ENCODE results near the gene PTPRM.

PTPRM gene

GRCh38 chr18:7600036-7600435 lies 32.9 kb downstream of the PTPRM start:
- DNase-seq (ENCODE audit: low read depth), result no peak

GRCh38 chr18:7600528-7601245 lies 33.6 kb downstream of the PTPRM start:
- no peak for DNase-seq (ENCODE audit: low read depth)

- DNase-seq (ENCODE audit: low read depth), result no peak
These were observed 34.1 kb downstream of the PTPRM start for GRCh38 chr18:7601246-7601615.

GRCh38 chr18:7601936-7602335 lies 34.8 kb downstream of the PTPRM start:
- no peak for DNase-seq (ENCODE audit: low read depth)

- no peak for DNase-seq (ENCODE audit: low read depth)
These were observed 36.3 kb downstream of the PTPRM start for GRCh38 chr18:7603259-7604000.

- no peak for DNase-seq (ENCODE audit: low read depth)
These were observed 37.2 kb downstream of the PTPRM start for GRCh38 chr18:7604361-7604760.

- no peak for DNase-seq (ENCODE audit: low read depth)
These were observed 38.6 kb downstream of the PTPRM start for GRCh38 chr18:7605705-7606104.

GRCh38 chr18:7607540-7608173 lies 40.5 kb downstream of the PTPRM start:
- DNase-seq (ENCODE audit: low read depth), result no peak

- no peak for DNase-seq (ENCODE audit: low read depth)
These were observed 41.0 kb downstream of the PTPRM start for GRCh38 chr18:7608174-7608550.

GRCh38 chr18:7608781-7609201 lies 41.7 kb downstream of the PTPRM start:
- no peak for DNase-seq (ENCODE audit: low read depth)

- DNase-seq (ENCODE audit: low read depth), result peak; percentile 72
These were observed 42.5 kb downstream of the PTPRM start for GRCh38 chr18:7609617-7610016.

GRCh38 chr18:7614042-7614441 lies 46.9 kb downstream of the PTPRM start:
- DNase-seq (ENCODE audit: low read depth), result no peak

- no peak for DNase-seq (ENCODE audit: low read depth)
These were observed 48.7 kb downstream of the PTPRM start for GRCh38 chr18:7615840-7616239.

GRCh38 chr18:7616661-7617060 lies 49.5 kb downstream of the PTPRM start:
- DNase-seq (ENCODE audit: low read depth), result no peak

GRCh38 chr18:7617738-7618422 lies 50.8 kb downstream of the PTPRM start:
- DNase-seq (ENCODE audit: low read depth), result peak; percentile 96

- no peak for DNase-seq (ENCODE audit: low read depth)
These were observed 51.9 kb downstream of the PTPRM start for GRCh38 chr18:7618891-7619442.

GRCh38 chr18:7619676-7620075 lies 52.6 kb downstream of the PTPRM start:
- DNase-seq (ENCODE audit: low read depth), result no peak

GRCh38 chr18:7622721-7623120 lies 55.6 kb downstream of the PTPRM start:
- DNase-seq (ENCODE audit: low read depth), result no peak

GRCh38 chr18:7623681-7624080 lies 56.6 kb downstream of the PTPRM start:
- DNase-seq (ENCODE audit: low read depth), result no peak

GRCh38 chr18:7624697-7625096 lies 57.6 kb downstream of the PTPRM start:
- no peak for DNase-seq (ENCODE audit: low read depth)

- no peak for DNase-seq (ENCODE audit: low read depth)
These were observed 59.2 kb downstream of the PTPRM start for GRCh38 chr18:7626175-7626921.

All from GM04503 (cell line).